Stimulated activated CD8-positive, alpha-beta memory T cell treated with anti-CD3 and anti-CD28 coated beads, Interleukin-12 subunit alpha, Interleukin-12 subunit beta, amount 100 ng/mL, for 24 hours (primary cell): ENCODE results near the gene CDKAL1.
"Not testable (repeated sequence)": the region's sequence is repeated elsewhere in the genome, so short reads cannot be mapped to it uniquely, and the experiment has no call there.

ENCODE experiments used
- DNase-seq: peaks from one replicate; pipeline ENCODE4 v3.0.0-alpha.2; 2020; ENCODE audit errors: extremely low read depth

Gene CDKAL1

DNA sequence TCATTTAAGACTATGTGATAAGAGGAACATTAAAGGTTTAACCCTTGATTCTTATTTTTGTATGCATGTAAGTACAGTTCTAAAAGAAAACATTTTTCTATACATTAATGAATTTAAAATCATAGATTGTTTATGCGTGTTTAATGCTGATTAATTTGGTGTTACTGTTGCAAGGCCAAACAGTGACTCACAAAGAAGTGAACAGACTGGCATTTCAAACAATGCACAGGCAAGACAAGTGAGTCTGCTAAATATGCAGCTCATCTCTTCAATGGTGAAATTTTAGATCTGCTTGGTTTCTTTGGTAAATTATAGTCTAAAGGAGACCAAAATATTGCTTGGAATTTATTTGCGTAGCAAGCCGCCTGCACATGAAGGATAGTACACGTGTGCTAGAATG, 641.9 kb downstream of the CDKAL1 start:
- DNase-seq = no peak

- DNase-seq = no peak
Observed at GRCh38 chr6:21180155-21180554, 645.9 kb downstream of the CDKAL1 start.

- DNase-seq = no peak
Observed at GRCh38 chr6:21180800-21181337, 646.6 kb downstream of the CDKAL1 start.

- DNase-seq = no peak
Observed at GRCh38 chr6:21181866-21182265, 647.6 kb downstream of the CDKAL1 start.

GRCh38 chr6:21182589-21182988, 648.3 kb downstream of the CDKAL1 start:
- no peak for DNase-seq

GRCh38 chr6:21185861-21186478, 651.7 kb downstream of the CDKAL1 start:
- no peak for DNase-seq

- DNase-seq = no peak
Observed at GRCh38 chr6:21186479-21187055, 652.3 kb downstream of the CDKAL1 start.

DNA sequence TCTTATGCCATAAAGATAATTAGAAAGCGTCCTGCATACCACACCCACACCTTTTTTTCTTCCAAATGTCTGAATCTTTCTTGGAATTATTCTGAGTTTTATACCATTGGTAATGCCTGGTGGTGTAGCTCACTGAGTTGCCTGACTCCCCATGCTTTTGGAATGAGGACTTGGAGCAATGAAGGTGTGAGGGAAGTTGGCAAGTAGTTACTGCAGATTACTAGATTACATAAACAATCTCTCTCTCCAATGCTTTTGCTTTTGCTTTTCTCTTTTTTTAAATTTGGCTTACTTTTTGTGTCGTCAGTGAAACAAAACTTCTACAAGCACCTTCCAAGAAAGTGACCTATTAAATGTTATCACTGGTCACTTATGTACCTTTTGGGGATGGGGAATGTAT, 653.2 kb downstream of the CDKAL1 start:
- DNase-seq = no peak

DNA sequence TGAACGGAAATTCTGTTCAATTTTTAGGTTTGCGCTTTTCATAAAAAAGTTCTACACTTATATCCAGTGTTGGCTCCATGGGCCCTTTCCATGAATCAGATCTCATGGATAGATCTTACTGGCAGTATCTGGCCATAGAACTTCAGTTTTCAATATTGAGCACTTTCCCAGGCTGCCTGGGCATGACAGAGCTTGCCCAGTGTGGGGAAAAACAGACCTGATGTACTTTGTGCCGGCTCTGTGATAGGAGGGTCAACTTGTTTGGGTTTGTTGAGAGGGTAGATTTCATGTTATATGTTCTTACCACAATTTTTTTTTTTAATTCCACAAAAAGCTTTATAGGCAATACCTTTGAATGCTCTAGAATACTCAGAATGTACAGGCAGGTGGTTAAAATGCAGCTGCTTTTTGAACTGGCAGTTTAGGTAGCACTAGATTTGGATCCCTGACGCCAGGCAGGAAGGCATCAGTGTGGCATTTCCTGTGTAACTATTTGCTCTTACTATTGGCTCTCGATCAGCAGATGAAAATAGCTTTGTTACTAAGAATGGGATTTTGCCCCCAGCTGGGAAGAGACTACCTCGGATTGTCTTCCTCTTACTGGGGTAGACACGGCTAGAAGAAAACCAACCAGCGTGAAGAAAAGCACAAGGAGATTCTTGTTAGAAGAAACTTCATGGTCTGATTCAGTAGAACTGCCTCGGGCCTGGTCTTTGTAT, 654.4 kb downstream of the CDKAL1 start:
- no peak for DNase-seq

GRCh38 chr6:21189759-21190158, 655.5 kb downstream of the CDKAL1 start:
- DNase-seq = no peak

GRCh38 chr6:21190701-21191100, 656.4 kb downstream of the CDKAL1 start:
- DNase-seq = no peak

GRCh38 chr6:21193790-21194475, 659.7 kb downstream of the CDKAL1 start:
- no peak for DNase-seq

DNA sequence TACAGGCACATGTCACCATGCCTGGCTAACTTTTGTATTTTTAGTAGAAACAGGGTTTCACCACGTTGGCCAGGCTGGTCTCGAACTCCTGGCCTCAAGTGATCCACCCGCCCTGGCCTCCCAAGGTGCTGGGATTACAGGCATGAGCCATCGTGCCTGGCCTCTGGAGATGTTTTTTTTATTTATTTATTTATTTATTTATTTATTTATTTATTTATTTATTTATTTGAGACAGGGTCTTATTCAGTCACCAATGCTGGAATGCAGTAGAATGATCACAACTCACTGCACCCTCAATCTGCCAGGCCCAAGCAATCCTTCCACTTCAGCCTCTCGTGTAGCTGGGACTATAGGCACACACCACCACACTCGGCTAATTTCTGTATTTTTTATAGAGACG, 661.0 kb downstream of the CDKAL1 start:
- not testable (repeated sequence) for DNase-seq

DNA sequence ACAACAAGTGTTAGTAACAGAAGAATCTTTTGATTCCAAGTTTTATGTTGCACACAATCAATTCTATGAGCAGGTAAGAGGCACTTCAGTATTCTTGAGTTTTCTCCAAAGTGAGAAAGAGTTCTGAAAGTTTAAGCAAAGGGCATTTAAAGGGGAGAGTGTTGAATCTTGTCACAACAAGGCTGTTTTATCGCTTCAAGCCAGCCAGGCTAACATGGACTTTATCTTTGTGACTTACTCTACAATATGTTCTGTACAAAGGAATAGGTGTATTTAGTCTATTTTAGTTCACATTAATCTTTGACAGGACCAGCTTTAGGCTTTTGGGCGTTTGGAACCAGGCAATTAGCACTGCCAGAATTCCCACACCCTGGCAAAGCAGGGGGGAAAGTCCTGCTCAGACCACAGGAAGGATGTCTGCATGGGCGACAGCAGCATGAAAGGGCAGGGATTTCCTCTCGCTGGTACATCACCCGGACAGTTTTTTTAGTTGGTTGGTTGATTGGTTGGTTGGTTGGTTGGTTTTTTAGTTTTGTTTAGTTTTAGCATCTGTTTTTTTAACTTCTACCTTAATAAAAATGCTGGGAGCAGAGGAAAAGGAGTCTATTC, 663.9 kb downstream of the CDKAL1 start:
- DNase-seq = no peak

DNA sequence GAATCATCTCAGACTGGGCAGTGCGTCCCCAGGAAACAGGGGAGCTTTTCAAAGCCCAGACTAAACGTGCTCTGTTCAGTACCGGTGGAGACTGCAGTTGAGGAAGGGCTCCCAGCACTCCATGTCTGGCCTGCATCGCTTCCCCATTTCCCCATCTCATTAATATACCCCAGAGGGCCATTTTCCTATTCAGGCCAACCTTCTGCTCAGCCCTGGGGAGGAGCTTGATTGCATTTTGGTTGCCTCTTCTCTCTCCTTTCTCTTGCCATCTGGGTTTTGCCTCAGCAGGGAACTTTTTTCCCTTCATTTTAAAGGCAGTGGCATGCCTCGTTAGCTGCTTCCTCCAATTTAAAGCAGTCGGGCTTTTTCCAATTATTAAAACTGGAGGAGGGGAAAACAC, 665.0 kb downstream of the CDKAL1 start:
- no peak for DNase-seq

DNA sequence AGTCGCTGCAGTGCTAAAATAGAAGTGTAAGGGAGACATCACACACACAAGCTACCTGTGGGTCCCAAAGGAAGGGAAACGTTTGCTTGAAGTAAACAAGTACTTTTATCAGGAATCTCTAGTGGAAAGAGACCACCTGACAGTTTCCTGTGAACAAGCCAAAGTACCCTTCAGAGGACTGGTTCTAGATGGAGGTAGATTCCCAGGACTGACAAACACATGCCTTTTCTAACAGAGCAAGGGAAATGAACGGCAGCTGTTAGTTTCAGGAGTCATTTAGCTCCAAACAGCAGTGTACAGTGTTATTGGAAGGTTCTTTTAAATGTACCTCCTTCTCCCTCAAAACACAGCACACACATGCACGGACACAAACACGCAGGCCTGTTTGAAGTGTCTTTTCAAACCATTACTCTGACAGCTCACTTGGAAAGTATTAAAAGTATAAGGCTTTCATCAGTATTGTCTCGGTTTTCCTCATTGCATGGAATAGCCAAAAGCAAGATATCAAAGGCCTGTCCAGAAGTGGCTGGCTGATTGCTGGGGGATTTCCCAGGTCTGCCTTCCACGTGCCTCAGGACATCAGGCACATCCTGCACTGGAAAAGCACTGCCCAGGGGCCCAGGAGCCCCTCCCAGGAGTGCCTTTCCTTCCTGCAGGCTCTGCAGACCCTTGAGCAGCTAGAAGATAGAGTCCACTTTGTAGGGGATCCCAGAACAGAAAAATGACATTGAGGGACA, 666.0 kb downstream of the CDKAL1 start:
- DNase-seq = no peak

GRCh38 chr6:21201187-21201586, 666.9 kb downstream of the CDKAL1 start:
- no peak for DNase-seq

- no peak for DNase-seq
Observed at GRCh38 chr6:21201637-21202350, 667.5 kb downstream of the CDKAL1 start.

GRCh38 chr6:21202521-21202920, 668.3 kb downstream of the CDKAL1 start:
- no peak for DNase-seq

- DNase-seq = no peak
Observed at GRCh38 chr6:21204951-21205350, 670.7 kb downstream of the CDKAL1 start.
